HG03558 (cell line): ENCODE data around the gene TTC38.
"Not testable (repeated sequence)": the region's sequence is repeated elsewhere in the genome, so short reads cannot be mapped to it uniquely, and the experiment has no call there.

Experiments used
- ATAC-seq: cut with Tn5 transposase; IDR thresholded peaks from one replicate; pipeline ENCODE4 v1.9.1; 2021; ENCODE audit warnings: moderate number of reproducible peaks; ENCODE audit not compliant: unreplicated experiment; ENCODE audit errors: extremely low read depth

TTC38 gene

GRCh38 chr22:46292732-46293131 is 24.9 kb downstream of the TTC38 start:
- ATAC-seq, result no peak

GRCh38 chr22:46293577-46294260 is 25.9 kb downstream of the TTC38 start:
- no peak for ATAC-seq

GRCh38 chr22:46294784-46295183 is 27.0 kb downstream of the TTC38 start:
- ATAC-seq, result no peak

- ATAC-seq, result no peak
These were observed 27.6 kb downstream of the TTC38 start for GRCh38 chr22:46295277-46295971.

DNA sequence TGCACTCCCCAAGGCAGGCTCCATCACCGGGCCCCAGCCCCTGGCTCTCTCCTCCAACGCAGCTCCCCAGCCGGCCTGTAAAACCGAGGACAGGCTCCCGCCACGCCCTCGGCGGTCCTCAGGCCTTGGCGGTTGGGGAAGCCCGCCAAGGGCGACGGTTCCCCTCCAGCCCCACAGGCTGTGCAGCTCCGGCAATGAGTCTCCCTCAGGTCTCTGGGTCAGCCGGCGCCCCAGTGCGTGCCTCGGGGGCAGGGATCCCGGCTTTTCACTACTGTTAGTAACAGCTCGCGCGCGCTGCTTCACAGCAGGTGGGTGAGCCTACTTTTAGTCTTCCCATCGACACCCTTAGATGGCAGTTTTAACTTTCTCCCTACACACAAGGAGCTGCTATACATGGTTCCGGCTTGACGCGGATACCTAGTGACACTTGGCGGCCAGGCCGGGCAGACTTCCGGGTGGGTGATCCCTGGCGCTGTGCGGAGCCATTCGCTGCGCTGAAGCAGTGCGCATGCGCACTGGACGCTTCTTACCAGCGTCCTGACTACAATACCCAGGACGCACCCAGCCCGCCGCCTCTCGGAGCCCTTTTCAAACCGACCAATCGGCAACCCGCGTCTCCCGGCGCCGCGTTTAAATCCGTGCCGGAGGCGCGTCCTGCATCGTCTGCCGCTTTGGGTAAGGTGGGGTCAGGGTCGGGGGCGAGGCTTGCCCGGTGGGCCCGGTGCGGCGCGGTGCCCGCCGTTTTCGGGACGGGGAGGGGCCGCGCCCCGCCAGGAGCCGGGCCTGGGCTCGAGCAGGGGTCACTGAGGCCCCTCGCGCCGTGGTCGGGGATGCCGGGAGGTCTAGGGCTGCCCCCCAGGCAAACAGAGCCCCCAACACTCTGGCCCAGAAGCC is 28.7 kb downstream of the TTC38 start, which contains the start of gene GTSE1:
TSS of gene GTSE1 (plus strand) at position 614 of the 894 bp plus-strand sequence. CDS start 531 bp downstream, outside the sequence.
- ATAC-seq, result peak; percentile 72

GRCh38 chr22:46297151-46297812 is 29.5 kb downstream of the TTC38 start:
- no peak for ATAC-seq

GRCh38 chr22:46299101-46299500 is 31.3 kb downstream of the TTC38 start:
- no peak for ATAC-seq

GRCh38 chr22:46300491-46300890 is 32.7 kb downstream of the TTC38 start:
- no peak for ATAC-seq

GRCh38 chr22:46303347-46303965 is 35.6 kb downstream of the TTC38 start:
- no peak for ATAC-seq

DNA sequence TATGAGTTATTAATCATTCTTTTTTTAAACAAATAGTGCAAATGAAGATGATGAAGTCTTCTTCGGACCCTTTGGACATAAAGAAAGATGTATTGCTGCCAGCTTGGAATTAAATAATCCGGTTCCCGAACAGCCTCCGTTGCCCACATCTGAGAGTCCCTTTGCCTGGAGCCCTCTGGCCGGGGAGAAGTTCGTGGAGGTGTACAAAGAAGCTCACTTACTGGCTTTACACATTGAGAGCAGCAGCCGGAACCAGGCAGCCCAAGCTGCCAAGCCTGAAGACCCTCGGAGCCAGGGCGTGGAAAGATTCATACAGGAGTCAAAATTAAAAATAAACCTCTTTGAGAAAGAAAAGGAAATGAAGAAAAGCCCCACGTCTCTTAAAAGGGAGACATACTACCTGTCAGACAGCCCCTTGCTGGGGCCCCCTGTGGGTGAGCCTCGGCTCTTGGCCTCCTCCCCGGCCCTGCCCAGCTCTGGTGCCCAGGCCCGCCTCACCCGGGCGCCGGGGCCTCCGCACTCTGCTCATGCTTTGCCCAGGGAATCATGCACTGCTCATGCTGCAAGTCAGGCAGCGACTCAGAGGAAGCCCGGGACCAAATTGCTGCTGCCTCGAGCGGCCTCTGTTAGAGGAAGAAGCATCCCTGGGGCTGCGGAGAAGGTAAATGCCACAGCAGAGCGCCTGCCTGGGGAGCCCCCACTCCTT is 40.6 kb downstream of the TTC38 start:
- no peak for ATAC-seq

GRCh38 chr22:46309526-46310085 is 41.8 kb downstream of the TTC38 start:
- ATAC-seq, result no peak

DNA sequence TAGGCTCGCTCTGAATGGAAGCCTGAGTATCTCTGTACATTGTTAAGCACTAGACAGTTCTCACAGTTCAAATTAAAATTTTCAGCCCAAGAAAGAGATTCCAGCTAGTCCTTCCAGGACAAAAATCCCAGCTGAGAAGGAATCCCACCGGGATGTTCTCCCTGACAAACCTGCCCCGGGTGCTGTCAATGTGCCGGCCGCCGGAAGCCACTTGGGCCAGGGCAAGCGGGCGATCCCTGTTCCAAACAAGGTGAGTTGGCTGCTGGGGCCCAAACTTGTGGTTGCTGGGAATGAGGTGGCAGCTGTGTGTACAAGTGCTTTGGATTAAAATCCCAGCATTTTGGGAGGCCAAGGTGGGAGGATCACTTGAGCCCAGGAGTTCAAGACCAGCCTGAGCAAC is 44.2 kb downstream of the TTC38 start:
- ATAC-seq, result no peak

- not testable (repeated sequence) for ATAC-seq
These were observed 45.0 kb downstream of the TTC38 start for GRCh38 chr22:46312848-46313247.

DNA sequence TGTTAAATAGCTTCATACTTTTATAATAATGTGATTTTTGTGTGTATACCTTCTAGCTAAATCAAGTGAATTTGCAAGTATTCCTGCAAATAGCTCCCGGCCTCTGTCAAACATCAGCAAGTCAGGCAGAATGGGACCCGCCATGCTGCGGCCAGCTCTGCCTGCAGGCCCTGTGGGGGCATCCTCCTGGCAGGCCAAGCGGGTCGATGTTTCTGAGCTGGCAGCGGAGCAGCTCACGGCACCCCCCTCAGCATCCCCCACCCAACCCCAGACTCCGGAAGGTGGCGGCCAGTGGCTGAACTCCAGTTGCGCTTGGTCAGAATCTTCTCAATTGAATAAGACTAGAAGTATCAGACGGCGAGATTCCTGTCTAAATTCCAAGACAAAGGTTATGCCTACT is 48.2 kb downstream of the TTC38 start:
- ATAC-seq, result no peak

- ATAC-seq, result no peak
These were observed 49.8 kb downstream of the TTC38 start for GRCh38 chr22:46317646-46318045.

DNA sequence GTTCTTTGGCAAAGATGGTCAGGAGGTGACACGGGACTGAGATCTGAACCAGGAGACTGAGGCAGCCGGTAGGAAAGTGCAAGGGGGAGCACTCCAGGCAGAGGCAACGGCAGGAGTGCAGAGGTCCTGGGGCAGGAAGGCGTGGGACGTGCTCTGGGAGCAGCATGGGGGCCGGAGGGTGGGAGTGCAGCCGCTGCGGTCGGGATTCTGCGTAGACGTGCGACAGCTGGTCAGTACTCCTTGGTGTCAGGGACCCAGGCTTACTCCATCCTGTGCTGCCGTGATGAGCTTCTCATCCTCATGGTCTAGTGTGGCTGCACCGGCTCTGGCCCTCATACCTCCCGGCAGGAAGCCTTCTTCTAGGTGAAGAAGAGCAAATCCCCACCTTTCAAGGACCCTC is 50.8 kb downstream of the TTC38 start:
- ATAC-seq, result no peak

DNA sequence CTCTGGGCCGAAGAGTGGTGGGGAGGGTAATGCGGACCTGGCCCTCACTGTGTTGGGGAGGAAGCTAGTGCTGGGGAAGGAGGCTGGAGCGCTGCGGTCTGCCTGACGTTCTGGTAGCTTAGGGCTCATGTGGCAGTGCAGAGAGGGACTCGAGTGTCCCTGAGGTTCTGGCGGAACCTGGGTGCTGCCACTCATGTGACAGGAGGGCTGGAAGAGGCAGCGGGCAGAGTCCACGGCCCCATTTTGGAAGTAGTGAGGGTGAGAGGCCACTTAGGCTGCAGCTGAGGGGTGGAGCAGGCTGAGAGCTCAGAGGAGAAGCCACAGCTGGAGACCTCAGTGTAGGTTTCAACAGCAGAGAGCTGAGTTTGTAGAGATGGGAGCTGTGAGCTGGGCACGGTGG is 51.5 kb downstream of the TTC38 start:
- no peak for ATAC-seq

GRCh38 chr22:46320166-46320710 is 52.4 kb downstream of the TTC38 start:
- ATAC-seq, result no peak
